ENCODE data around the gene ANKRD33B. TPM values are rescaled to one million over a fixed set of nuclear protein-coding genes. Genes with fewer than 3 reads are reported as not detected.

ANKRD33B gene
- total and polyA plus RNA-seq, 2 of the 8 experiments (the other 6 are each of a cell fraction or from before 2014, with no cell fraction given) = 6.9 to 20.6 TPM

GRCh38 chr5:10677533-10677932 lies 113.7 kb downstream of the ANKRD33B start (continued):
- TF ChIP-seq CBX8 (IDR thresholded peaks at IDR 0.05; ENCODE audit: borderline replicate concordance, low read depth, low read length) (no peak), TEAD4 (IDR thresholded peaks at IDR 0.05; ENCODE audit: low read depth, low read length) (no peak), TAF7 (optimal IDR thresholded peaks at IDR 0.05; ENCODE audit: borderline replicate concordance, low read depth, low read length) (no peak), SIX5 (IDR thresholded peaks at IDR 0.05; ENCODE audit: low read depth, low read length) (no peak), YY1 (IDR thresholded peaks at IDR 0.05; ENCODE audit: low read depth, low read length) (no peak), RNF2 (IDR thresholded peaks at IDR 0.05; ENCODE audit: borderline replicate concordance, low read depth, low read length, missing control alignments, poor library complexity, severe bottlenecking) (no peak), CREB1 (IDR thresholded peaks at IDR 0.05) (no peak)
